ENCODE measurements around the gene PTPRC.

GRCh38 chr1:198750081-198750480 is 111.2 kb downstream of the PTPRC start:
- no peak for TF ChIP-seq CTCF (conservative IDR thresholded peaks at IDR 0.05; ENCODE audit: low read depth, low read length)
- TF ChIP-seq EZH2 (IDR thresholded peaks at IDR 0.05; ENCODE audit: borderline replicate concordance, low read depth, low read length, poor library complexity, severe bottlenecking), result no peak

Data from A673 (cell line).